ENCODE results near the gene KLHDC8A. TPM values are rescaled to one million over a fixed set of nuclear protein-coding genes. Genes with fewer than 3 reads are reported as not detected.
"Not testable (repeated sequence)": the region's sequence is repeated elsewhere in the genome, so short reads cannot be mapped to it uniquely, and the experiment has no call there.

The KLHDC8A gene
- total RNA-seq, 1 donor from 2014 or later: 1.3 TPM

DNA sequence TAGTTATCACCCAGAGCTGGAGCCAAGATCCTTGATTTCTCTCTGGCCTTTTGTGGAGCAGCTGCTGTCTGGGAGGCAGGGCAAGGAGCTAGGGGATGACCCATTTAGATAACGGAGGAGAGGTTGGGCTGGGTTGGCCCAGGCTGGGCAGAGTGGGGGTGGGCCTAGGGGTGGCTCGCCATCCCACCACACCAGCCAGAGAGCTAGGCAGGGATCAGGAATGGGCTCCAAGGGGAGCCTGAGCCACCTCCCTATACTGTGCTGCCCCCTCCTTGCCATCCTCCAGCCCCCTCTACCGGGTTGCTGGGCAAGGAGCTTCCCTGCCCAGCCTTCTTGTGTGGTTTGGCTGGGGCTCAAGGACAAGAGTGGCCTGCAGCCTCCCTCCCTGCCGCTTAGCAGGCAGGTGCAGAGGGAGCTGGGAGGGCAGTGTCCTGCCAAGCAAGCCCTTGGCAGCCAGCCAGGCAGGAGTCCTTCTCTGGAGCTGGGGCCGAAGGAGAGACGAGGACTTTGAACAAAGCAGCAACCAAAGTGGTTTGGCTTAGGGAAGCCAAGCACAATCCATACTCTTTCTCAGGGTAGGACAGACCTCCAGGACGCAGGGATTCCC is 39.3 kb downstream of the KLHDC8A start:
- DNase-seq: no peak

- no peak for DNase-seq
Measured at GRCh38 chr1:205316161-205316566, 40.6 kb downstream of the KLHDC8A start.

DNA sequence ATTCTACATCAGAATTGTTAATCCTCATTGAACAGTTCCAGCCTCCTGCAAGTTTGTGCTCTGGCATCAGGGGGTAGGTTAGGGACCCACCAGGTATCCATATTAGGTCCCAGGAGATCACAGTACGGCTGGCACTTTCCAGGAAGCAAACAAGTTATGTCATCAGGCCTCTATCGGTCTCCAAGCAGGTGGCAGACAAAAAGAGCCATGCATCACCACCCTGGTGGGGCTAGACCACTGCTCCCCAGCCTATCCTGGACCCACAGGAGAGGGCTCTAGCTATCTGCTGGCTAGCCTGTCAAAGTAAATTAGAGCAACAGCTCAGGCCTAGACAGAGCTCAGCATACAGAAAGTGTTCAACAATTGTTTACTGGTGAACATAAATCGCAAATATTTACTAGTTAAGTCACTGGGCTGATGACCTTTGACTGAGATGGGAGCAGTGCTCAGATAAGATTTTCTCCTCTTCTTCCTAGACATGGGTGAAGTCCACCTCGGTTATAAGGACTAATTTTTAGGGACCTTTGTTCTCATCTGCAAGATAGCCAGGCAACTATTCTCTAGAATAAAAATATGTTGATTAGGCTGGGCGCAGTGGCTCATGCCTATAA is 41.6 kb downstream of the KLHDC8A start:
- no peak for DNase-seq

DNA sequence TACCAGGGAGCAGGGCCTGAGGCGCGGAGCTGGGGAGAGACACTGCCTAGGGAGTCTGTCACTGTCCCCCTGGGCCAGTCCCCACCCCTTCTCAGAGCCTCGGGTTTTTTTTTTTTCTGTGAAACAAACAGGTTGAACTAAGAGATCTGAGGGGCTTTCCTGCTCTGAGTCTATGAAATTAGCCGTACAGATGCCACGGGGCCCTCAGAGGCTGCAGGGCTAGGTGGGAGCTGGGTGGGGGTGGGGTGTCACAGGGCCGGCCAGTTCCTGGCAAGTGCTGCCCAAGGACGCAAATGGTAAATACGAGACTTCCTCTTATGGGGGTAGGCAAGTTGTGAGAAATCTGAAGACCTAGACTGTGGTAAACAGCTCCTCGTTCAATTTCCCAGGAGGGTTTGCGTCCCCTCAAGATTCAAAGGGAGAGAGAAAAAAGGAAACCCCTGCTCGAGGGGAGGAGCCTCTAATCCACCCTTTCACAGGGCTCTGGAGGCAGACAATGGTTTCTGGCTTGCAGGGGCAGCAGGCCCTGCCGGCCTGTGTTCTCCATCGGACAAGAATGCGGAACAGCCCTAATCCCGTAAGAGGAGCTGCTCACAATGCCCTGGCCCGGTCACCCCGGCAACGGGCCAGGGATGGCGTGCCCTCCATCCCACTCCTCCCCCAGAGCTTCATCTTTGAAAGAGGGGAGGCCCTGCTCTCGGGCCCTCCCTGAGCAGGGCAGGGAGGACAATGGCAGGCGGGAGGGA is 43.0 kb downstream of the KLHDC8A start:
- no peak for DNase-seq

DNA sequence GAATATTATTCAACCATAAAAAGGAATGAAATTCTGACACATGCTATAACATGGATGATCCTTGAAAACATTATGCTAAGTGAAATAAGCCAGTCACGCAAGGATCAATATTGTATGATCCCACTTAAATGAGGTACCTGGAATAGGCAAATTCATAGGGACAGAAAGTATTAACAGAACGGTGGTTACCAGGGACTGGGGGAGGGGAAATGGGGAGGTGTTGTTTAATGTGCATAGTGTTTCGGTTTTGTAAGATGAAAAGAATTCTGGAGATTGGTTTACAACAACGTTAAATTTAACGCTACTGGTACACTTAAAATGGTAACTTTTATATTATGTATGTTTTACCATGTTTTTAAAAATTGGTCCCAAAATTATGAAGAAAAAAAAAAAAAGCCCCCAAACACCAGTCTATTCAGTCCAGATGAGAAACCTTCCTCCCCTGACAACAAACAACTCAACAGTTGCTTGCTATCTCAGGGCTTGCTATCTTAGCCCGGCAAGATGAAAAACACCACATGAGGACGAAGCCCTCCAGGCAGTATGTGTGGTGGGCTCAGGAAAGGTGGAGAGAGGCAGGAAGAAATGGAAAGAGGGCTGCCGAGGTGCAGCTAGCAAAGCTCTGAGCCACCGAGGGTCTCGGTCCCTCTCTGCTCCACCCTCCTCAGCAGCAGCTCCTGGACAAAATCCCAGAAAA is 43.7 kb downstream of the KLHDC8A start:
- no peak for DNase-seq

DNA sequence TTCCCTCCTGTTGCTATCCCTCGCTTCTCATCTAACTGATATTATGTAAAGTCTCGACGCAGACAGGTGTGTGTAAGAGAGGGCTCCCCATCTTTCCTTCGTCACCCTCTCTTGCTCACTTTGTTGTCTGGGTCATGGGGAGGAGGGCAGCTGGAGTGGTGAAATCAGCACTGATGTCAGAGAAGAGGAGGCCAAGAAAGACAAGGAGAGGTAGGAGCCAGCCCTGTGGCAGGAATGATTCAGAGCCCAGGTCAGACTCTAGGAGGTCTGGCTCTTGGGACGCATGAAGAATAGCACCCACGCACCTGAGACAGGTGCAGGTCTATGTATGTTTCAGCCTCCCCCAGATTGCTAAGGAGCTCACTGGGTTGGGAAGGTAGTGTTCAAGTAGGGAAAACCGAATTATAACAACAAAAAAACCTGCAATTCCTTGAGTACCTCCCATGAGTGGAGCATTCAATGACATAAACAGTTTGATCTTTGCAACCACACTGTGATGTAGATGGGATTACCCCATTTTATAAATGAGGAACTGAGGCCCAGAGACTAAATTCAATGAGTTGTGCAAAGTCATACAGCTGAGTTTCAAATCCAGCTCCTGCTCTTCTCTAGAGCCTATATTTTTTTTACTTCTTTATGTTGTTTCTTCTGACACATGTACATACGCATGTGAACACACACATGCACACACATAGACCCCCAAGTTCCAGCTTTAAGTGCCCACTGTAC is 45.6 kb downstream of the KLHDC8A start:
- no peak for DNase-seq

DNA sequence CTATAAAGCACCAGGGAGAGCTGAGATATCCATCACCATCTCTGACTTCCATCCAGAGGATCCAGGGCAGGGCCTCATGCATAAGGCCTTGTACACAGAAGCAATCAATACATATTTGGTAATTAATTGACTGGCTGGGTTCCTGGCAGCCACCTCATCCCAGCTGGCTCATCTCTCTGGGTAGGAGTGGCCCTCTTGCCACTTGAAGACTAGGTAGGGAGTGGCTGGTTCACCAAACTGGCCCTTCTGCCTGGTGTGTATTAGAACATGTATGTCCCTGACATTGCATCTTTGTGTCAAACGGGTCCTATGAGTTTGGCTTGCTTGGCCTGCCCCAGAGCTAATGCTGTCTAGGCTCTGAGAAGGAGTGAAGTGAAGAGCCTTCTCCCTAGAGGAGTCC is 47.0 kb downstream of the KLHDC8A start:
- no peak for DNase-seq

- DNase-seq: no peak
Measured at GRCh38 chr1:205306929-205307566, 49.7 kb downstream of the KLHDC8A start.

DNA sequence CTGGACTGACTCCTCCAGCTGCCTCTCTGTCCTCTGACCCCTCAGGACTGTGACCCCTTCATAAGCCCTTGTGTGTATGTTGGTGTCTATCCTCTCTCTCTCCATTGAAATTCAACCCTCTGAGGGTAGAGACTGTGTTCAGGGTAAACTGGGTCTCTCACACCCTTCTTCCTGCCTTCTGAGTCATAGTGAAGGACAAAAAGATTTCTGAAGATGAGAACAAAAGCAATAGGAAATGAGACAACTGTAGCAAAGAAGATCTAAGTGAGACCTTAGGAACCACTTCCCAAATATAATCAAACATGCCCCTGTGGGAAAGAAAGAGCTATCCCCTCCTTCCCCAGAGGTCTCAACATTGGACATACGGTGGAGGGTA is 52.0 kb downstream of the KLHDC8A start:
- no peak for DNase-seq

DNA sequence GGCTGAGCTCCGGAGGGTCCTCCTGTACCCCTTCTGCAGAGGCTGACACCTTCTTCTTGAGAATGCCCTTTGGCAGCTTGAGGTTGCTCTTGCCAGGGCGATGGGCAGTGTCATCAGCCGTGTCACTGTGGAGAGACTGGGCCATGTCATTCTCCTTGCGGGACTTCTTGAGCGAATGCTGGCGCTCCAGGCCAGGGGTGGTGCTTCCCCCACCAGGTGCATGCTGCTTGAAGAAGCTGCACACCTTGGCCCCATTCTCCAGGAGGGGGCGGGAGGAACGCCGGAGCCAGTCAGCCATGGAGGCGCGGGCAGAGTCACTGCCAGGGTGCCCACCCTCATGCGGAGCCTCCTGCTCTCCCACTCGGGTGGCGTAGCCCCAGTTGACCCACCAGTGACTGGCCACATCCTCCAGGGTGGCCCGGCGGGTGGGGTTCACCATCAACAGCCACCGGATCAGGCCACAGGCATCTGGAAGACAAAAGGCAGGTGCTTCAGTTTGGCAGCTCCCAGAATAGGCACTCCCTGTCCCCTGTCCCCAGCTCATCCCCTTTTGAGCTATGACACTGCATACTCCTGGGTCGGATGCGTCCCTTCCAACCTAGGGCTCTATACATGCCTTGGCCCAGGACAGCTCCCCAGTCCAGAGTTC is 52.6 kb downstream of the KLHDC8A start:
- DNase-seq: no peak

DNA sequence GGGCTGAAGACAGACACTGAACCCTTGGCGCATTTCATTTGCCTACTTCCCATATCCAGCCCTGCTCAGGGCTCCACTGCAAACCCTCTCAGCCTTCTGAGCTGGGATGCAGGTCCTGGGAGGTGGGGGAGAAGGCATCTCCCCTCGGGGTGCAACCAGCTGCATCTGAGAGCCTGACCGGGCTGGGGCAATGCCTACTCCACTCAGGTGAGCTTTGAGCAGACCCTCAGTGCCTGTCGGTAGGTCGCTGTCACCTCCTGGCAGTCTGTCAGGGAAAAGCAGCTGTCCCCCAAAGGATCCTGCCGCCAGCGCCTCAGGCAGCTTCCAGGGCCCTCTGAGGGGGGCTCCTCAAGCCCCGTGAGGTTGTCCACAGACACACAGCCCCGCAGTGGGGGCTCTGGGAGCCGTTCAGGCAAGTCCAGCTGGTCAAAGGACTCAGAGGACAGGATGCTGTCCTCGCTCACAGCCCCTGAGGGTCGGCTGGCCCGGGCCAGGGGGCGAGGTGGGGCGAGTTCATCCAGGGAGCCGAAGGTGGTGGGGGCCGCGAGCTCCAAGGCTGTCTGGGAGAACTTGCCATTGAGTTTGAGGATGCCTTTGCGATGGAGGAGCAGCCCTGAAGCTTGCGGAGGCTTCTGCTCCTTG is 53.4 kb downstream of the KLHDC8A start:
- DNase-seq: no peak

DNA sequence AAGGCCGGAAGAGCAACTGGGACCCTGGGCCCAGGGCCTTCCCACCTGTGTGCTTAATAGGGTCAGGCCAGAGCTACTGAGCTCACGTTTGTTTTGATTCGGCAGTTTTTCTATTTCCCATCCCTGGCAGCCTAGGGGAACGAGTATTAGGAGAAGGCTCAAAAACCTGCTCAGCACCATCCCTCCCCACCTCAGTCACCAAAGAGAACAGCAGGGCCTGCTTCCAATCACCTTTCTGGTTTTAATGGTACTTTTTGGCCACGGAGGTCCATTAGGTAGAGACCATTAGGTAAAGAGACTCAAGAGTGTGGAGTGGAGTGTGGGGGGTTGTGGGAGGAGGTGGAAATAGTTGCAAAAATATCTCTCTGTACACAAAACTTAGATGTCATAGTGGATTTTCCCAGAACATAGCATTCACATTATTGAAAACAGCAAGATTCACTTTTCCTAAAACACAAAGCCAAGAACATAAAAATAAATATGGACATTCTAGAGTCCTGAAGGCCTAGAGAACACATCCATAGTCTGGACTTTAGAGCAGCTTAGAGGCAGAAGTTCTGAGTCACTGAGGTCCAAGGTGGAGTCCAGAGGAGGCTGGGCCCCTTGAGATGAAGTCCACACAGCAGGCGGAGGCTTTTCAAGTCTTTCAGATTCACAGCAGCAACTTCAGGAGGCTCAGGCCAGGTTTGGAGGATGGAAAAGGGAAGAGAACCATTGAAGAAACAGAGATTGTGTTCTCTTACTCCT is 54.7 kb downstream of the KLHDC8A start:
- no peak for DNase-seq

- DNase-seq: no peak
Measured at GRCh38 chr1:205301205-205301821, 55.4 kb downstream of the KLHDC8A start.

DNA sequence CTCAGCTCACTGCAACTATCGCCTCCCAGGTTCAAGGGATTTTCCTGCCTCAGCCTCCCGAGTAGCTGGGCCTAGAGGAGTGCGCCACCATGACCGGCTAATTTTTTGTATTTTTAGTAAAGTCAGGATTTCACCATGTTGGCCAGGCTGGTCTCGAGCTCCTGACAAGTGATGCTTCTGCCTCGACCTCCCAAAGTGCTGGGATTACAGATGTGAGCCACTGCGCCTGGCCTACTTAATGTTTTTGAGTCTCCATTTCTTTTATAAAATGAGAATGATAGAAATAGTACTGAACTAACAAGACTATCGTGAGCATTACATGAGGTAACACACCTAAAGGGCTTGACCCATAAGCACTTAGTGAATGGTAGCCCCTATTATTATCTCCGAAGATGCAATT is 56.6 kb downstream of the KLHDC8A start:
- no peak for DNase-seq

- DNase-seq: no peak
Measured at GRCh38 chr1:205298191-205298994, 58.3 kb downstream of the KLHDC8A start.

DNA sequence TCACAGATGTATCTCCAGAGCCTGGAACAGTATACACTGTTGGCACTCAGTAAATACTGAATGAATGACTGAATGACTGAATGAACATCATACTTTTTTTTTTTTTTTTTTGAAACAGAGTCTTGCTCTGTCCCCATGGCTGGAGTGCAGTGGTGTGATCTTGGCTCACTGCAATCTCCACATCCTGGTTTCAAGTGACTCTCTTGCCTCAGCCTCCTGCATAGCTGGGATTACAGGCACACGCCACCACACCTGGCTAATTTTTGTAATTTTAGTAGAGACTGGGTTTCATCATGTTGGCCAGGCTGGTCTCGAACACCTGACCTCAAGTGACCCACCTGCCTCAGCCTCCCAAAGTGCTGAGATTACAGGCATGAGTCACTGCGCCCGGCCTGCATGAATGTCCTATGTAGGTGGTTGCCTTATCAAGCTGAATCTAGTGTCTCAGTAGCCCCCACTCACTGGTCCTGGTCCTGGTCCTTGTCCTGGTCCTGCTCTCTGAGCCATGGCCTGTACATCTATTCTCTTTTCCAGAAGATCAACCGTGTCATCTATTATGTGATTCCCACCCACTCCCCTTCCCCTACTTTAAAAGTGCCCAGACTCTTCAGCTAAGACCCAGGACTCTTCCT is 59.1 kb downstream of the KLHDC8A start:
- not testable (repeated sequence) for DNase-seq

GRCh38 chr1:205296154-205296553 is 60.6 kb downstream of the KLHDC8A start:
- DNase-seq: no peak

- DNase-seq: no peak
Measured at GRCh38 chr1:205294934-205295333, 61.8 kb downstream of the KLHDC8A start.
